ENCODE measurements around the gene TMUB2.

TMUB2 gene

GRCh38 chr17:44176671-44177501, 9.9 kb upstream of the TMUB2 start:
- DNase-seq, result no peak

DNA sequence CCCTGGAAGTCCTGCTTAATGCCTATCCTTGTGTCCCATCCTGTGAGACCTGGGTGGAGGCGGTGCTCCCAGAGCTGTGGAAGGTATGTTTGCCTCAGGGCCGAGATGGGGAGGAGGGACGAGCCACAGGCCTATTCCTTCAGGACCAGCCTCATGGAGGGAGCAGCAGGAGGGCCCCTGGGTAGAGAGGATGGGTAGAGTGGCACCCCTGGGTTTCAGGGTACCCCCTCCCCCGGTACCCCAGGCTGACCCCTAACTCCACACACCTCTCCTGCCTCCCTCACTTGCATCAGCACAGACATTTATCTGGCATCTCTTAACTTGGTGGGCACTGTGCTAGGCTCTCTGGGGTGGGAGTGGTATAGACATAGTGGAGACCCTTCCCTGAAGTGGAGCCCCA, 9.1 kb upstream of the TMUB2 start:
- no peak for DNase-seq

- no peak for DNase-seq
These were observed 8.6 kb upstream of the TMUB2 start for GRCh38 chr17:44178133-44178532.

DNA sequence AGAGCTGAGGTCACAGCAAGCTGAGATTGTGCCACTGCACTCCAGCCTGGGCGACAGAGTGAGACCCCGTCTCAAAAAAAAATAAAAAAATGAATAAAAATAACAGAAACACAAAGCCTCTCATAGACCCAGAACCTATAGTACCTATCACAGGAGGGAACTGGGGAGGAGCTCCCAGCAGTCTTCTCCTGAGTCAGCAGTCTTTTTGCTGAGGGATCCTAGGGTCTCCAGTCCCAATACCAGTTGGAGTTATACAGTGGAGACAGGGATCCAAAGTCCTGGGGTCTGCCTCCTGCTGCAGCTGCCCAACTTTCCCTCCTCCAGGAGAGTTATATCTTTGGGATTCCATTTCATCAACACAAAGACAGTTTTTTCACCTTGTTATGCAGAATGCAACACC, 3.7 kb upstream of the TMUB2 start:
- no peak for DNase-seq

- no peak for DNase-seq
These were observed 2.5 kb upstream of the TMUB2 start for GRCh38 chr17:44184212-44184810.

DNA sequence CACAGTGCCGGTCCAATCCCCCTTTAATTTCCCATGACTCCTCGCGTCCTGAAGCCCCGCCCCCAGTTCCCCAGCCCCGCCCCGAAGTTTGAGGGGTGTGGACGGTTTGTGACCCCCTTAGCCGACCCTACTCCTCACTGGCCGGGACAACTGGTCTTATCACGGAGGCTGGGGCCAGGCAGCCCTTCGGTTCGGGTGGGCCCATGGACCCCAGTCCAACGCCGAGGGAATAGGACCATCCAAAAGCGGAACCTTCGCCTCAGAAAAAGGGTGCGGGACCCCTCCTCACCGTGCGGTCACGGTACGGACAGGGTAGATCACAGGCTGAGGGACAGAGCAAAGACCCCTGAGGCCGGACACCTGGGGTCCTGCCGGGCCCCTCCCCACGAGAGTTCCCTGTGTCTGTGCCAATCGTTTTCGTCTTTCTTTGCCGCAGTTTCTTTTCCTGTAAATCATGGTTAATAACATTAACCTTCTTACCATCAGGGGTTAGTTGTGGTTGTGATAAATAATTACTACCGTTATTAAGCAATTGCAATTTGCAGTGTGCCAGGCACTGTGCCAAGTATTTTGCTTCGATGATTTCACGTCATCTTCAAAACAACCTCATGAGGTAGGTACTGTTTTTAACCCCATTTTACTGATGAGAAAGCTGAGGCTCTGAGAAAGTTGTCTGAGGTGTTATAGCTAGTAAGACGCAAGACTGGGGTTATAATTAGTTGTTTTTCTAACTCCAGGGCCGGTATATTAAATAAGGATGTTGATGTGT, 543 bp downstream of the TMUB2 start:
- DNase-seq, result no peak

GRCh38 chr17:44188576-44189403, 2.0 kb downstream of the TMUB2 start:
- no peak for DNase-seq

GRCh38 chr17:44190481-44190880, 3.7 kb downstream of the TMUB2 start:
- DNase-seq, result no peak

DNA sequence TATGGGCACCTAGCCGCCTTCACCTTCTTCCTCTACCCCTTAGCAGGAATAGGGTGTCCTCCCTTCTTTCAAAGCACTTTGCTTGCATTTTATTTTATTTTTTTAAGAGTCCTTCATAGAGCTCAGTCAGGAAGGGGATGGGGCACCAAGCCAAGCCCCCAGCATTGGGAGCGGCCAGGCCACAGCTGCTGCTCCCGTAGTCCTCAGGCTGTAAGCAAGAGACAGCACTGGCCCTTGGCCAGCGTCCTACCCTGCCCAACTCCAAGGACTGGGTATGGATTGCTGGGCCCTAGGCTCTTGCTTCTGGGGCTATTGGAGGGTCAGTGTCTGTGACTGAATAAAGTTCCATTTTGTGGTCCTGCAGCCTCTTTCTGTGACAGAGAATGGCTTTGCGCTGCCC, 4.6 kb downstream of the TMUB2 start:
- DNase-seq, result no peak

GRCh38 chr17:44191941-44192496, 5.2 kb downstream of the TMUB2 start:
- DNase-seq, result no peak

GRCh38 chr17:44192750-44193149, 6.0 kb downstream of the TMUB2 start:
- DNase-seq, result no peak

DNA sequence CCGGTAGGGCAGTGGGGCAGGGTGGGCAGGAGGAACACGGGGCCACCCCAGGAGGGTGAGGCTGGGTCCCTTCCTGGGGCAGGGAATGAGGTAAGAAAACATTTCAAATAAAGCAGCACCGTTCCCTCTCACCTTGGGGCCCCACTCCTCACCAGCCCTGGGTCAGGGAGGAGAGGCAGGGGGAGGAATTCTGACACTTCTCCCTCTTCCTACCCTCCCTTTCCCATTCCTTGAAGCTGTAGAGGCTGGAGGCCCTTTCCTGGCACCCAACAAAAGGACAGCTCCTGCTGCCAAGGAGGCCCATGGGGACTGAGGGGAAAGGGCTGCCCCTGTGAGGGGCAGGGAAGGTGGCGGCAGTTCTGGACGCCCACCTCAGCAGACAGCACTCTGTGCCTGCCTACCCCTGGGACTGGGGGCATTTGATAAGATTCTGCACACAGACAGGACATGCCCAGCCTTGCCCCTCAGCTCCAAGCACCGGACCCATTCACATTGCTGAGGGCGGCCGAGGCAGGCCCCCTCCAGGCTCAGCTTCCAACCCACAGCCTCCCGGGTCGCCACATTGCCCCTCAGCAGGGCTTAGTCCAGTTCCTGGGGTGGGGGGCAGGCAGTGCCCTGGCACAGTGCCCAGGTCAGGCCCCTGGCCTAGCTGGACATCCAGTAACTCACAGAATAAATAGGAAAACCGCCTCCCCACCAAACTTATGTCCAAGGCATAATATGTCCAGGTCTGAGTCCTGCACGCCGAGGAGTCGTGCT, 6.7 kb downstream of the TMUB2 start:
- no peak for DNase-seq

- DNase-seq, result no peak
These were observed 10.3 kb downstream of the TMUB2 start for GRCh38 chr17:44197107-44197506.

DNA sequence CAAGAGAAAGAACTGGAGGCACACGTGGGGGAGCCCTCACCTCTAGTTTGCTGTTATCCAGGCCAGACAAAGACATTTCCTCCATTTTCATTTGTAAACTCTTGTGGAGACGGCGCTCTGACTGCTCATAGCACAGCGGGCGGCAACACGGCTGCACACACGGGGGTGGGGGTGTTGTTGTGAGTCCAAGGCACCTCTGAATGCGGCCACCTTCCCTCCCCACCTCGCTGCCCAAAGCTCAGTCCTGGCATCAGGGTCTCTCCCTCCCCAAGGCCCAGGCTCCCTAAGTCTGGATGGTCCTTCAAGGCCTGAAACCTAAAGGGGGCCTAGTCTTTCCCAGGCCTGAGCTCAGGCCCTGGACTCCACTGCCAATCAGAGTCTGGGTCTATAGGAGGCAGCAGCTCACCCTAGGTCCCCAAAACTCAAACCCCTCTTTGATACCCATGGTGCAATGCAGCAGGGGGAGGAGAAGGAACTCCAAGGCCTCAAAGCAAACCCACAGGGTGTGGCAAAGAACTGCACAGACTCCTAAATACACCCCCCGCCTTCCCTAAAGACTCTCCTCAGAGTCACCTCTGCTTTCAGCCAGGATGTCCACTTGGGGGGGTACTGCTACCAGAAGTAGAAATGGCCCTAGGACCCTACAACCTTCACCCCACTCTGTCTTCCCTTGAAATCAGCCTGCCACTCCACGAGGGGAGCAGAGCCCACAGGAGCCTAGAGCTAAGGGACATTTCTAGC, 11.4 kb downstream of the TMUB2 start:
- no peak for DNase-seq

GRCh38 chr17:44198721-44199552, 12.2 kb downstream of the TMUB2 start:
- DNase-seq, result peak; percentile 56 to 59

DNA sequence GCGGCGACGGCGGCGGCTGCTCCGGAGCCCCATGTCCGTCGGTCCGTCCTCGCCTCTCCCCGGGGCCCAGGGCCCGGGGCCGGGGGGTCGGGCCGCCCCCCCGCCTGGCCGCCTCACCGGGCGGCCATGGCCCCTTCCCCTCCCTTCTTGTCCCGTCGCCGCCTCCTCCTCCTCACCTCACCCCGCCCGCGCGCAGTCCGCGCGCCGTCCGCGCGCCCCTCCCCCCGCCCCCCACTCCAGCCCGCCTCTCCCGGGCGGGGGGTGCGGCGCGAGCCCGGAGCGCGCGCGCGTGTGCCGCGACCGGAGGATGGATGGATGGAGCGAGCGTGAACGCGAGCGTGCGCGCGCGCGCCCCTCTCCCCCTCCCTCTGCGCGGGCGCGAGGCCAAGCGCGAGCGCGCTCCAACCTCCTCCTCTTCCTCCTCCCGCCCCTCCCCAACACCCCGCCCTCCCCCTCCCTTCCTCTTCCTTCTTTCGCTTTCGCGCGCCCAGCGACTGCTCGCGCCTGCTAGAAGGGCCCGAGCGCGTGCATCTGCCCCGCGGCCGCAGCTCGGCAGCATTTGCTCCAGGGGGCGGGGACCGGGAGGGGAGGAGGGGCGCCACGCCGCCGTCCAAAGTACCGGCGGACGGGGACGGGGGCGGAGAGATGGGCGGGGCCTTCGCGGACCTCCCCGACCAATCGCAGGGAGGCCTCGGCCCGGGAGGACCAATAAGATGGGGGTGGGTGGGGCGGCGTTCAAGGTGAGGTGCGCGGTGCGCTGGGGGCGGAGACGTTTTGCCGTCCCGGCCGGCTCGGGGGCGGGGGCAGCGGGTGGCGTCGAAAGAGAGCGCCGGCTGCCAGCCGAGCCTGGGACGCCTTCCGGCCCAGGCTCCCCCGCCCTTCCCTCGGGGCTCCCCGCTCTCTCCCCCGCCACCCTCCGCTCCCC, 13.0 kb downstream of the TMUB2 start, which contains the start of gene ATXN7L3:
ATXN7L3 (minus strand) TSS at position 332 of the 925 bp plus-strand sequence. CDS start 1,814 bp downstream, outside the sequence.
- DNase-seq, result peak; percentile 98 to 100

- DNase-seq, result peak; percentile 32 to 65
These were observed 13.8 kb downstream of the TMUB2 start for GRCh38 chr17:44200478-44201155.

DNA sequence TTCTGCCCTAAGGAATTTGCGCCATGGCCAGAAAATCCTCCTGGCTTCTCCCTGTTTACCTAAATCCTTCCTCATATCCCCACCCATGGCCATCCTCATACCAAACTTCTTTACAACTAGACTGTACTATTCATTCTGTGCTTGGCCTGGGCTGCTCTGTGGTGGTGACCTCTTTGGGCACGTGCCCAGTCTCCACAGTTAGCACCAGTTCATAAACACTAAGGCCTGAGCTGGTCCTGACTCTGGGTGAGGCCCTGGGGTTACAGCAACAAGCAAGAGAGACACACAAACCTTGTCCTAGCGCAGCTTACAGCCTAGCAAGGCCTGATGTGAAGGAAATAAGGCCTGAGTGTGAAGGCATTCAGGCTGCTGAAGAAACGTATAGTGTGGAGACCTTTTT, 16.0 kb downstream of the TMUB2 start:
- no peak for DNase-seq

Measured in NCI-H2081 (cell line).